Measurements from ENCODE around the gene PDXP. TPM values are rescaled to one million over a fixed set of nuclear protein-coding genes. Genes with fewer than 3 reads are reported as not detected.
"Not testable (repeated sequence)": the region's sequence is repeated elsewhere in the genome, so short reads cannot be mapped to it uniquely, and the experiment has no call there.

PDXP gene
- total and polyA plus RNA-seq, 2 donors = 3.2 to 15.1 TPM

DNA sequence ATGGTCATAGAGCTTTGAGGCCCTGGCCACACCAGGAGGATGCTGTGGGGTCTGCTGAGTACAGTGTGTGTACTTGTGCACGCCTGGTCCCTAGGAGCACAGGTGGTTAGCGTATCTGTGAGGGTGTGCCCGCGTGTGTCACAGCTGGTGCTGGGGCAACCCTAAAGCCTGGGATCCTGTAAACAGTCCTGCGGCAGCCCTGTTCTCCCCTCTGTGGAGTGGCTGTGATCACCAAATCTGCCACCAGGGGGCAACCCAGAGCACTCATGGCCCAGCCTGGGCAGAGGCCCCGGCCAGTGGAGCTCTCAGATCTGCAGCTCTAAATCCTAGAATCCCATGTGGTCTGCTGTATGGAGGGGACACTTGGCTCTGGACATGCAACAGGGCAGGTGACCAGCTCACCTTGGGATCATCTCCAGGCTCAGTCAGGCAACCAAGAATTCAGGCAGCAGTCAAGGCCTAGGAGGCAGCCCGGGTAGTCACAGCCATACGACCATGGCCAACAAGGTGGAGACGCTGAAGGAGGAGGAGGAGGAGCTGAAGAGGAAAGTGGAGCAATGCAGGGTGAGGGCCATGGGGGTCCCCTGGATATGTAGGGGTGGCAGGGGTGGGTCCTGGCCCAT, 15.2 kb upstream of the PDXP start:
- peak; percentile 48 for DNase-seq (ENCODE audit: extremely low spot score)
- Histone ChIP-seq H3K27ac (ENCODE audit: low read depth) (no peak overlapping the region), H3K36me3 (ENCODE audit: insufficient read depth) (no peaks in the 10 kb centered on the region), H3K4me1 (ENCODE audit: insufficient read depth) (no peaks in the 10 kb centered on the region), H3K4me3 (ENCODE audit: low read depth, low read length) (no peak overlapping the region)
- WGBS = 28% methylated on average over 9 of the region's 9 CpGs

- WGBS = 96% methylated on average over 9 of the region's 9 CpGs
- Histone ChIP-seq H3K4me1 (ENCODE audit: insufficient read depth) (no peaks in the 10 kb centered on the region), H3K27ac (ENCODE audit: low read depth) (no peak overlapping the region), H3K4me3 (ENCODE audit: low read depth, low read length) (no peak overlapping the region), H3K36me3 (ENCODE audit: insufficient read depth) (peaks cover 2% of the 10 kb centered on the region)
- DNase-seq (ENCODE audit: extremely low spot score) = no peak
Observed at GRCh38 chr22:37647317-37647716, 11.2 kb upstream of the PDXP start.

GRCh38 chr22:37647928-37648327, 10.6 kb upstream of the PDXP start:
- no peak overlapping the region for H3K27ac ChIP-seq (ENCODE audit: low read depth)
- H3K36me3 ChIP-seq (ENCODE audit: insufficient read depth) = peaks cover 2% of the 10 kb centered on the region
- H3K4me1 ChIP-seq (ENCODE audit: insufficient read depth) = no peaks in the 10 kb centered on the region
- no peak overlapping the region for H3K4me3 ChIP-seq (ENCODE audit: low read depth, low read length)
- DNase-seq (ENCODE audit: extremely low spot score) = no peak
- WGBS = 84% methylated on average over 9 of the region's 9 CpGs

DNA sequence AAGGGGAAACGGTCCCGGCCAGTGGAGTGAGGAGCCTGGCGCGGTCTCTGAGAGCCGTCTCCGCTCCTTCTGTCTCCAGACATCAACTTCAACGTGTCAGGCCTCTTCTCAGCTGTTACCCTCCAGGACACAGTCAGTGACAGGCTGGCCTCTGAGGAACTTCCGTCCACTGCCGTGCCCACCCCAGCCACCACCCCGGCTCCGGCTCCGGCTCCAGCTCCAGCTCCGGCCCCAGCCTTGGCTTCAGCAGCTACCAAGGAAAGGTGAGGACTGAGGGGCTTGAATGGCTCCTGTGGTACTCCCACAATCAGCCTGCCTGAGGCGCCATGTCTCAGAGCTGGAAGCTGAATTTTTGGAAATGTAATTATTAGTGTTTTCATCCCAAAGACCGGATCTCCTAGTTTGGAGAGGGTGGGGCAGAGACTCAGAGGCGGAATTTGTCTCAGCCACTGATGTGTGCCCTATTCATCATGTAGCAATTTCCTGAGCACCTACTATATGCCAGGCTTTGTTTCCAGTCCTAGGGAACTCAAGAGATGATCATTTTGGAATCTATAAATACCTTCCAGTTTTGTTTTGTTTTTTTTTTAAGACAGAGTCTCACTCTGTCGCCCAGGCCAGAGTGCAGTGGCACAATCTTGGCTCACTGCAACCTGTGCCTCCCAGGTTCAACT, 7.9 kb upstream of the PDXP start:
- Histone ChIP-seq H3K36me3 (ENCODE audit: insufficient read depth) (peaks cover 2% of the 10 kb centered on the region), H3K4me1 (ENCODE audit: insufficient read depth) (no peaks in the 10 kb centered on the region), H3K4me3 (ENCODE audit: low read depth, low read length) (no peak overlapping the region), H3K27ac (ENCODE audit: low read depth) (no peak overlapping the region)
- no peak for DNase-seq (ENCODE audit: extremely low spot score)
- WGBS = 96% methylated on average over 17 of the region's 17 CpGs

- H3K27ac ChIP-seq (ENCODE audit: low read depth) = no peak overlapping the region
- no peak overlapping the region for H3K4me3 ChIP-seq (ENCODE audit: low read depth, low read length)
- DNase-seq (ENCODE audit: extremely low spot score) = no peak
- peaks cover 2% of the 10 kb centered on the region for H3K36me3 ChIP-seq (ENCODE audit: insufficient read depth)
- no peaks in the 10 kb centered on the region for H3K4me1 ChIP-seq (ENCODE audit: insufficient read depth)
- 85% methylated on average over 14 of the region's 14 CpGs for whole genome bisulfite sequencing
Observed at GRCh38 chr22:37654563-37655251, 3.8 kb upstream of the PDXP start.

DNA sequence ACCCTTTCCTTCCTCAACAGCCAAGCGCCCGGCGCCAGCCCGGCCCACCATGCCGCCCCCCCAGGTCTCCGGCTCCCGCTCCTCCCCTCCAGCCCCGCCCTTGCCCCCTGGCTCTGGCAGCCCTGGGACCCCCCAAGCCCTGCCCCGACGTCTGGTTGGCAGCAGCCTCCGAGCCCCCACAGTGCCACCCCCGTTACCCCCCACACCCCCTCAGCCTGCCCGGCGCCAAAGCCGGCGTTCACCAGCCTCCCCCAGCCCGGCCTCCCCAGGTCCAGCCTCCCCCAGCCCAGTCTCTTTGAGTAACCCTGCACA, 3.3 kb upstream of the PDXP start:
- DNase-seq (ENCODE audit: extremely low spot score) = no peak
- H3K4me3 ChIP-seq (ENCODE audit: low read depth, low read length) = no peak overlapping the region
- H3K4me1 ChIP-seq (ENCODE audit: insufficient read depth) = no peaks in the 10 kb centered on the region
- 84% methylated on average over 17 of the region's 17 CpGs for WGBS
- H3K36me3 ChIP-seq (ENCODE audit: insufficient read depth) = peaks cover 2% of the 10 kb centered on the region
- no peak overlapping the region for H3K27ac ChIP-seq (ENCODE audit: low read depth)

- not testable (repeated sequence) for H3K4me1 ChIP-seq (ENCODE audit: insufficient read depth); H3K27ac ChIP-seq (ENCODE audit: low read depth); DNase-seq (ENCODE audit: extremely low spot score); H3K4me3 ChIP-seq (ENCODE audit: low read depth, low read length); H3K36me3 ChIP-seq (ENCODE audit: insufficient read depth)
- 95% methylated on average over 4 of the region's 4 CpGs for WGBS
Observed at GRCh38 chr22:37656583-37656982, 1.9 kb upstream of the PDXP start.

DNA sequence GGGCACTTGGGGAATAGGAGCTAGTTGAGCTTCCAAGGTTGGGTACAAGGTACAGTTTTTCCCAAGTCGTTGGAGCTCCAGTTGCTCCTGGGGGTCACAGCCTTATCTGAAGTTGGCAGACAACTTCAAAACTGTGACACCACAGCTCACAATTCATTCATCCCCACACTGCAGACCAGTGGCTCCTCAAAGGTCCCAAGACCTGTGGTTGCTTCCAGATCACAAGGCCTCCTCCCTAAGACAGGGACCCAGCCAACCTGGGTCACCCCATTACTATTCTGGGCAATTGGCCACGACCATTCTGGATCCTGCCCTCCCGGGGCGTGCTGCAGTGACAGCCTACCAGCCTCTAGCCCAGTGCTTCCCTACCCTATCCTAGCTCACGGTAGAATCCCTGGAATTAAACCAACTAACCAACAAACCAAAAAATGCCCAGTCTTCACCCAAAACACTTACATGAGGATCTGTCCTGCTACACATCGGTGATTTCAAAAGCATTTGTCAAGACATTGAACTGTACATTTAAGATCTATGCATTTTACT, 862 bp upstream of the PDXP start:
- Histone ChIP-seq H3K4me3 (ENCODE audit: low read depth, low read length) (peak overlapping the region; percentile 7), H3K4me1 (ENCODE audit: insufficient read depth) (no peaks in the 10 kb centered on the region), H3K27ac (ENCODE audit: low read depth) (no peak overlapping the region), H3K36me3 (ENCODE audit: insufficient read depth) (no peaks in the 10 kb centered on the region)
- WGBS = 11% methylated on average over 6 of the region's 6 CpGs
- DNase-seq (ENCODE audit: extremely low spot score) = no peak

GRCh38 chr22:37659066-37659896, 758 bp downstream of the PDXP start:
- DNase-seq (ENCODE audit: extremely low spot score) = no peak
- Histone ChIP-seq H3K36me3 (ENCODE audit: insufficient read depth) (no peaks in the 10 kb centered on the region), H3K27ac (ENCODE audit: low read depth) (no peak overlapping the region), H3K4me1 (ENCODE audit: insufficient read depth) (no peaks in the 10 kb centered on the region), H3K4me3 (ENCODE audit: low read depth, low read length) (peak overlapping the region; percentile 78)
- 3% methylated on average over 68 of the region's 68 CpGs for WGBS

DNA sequence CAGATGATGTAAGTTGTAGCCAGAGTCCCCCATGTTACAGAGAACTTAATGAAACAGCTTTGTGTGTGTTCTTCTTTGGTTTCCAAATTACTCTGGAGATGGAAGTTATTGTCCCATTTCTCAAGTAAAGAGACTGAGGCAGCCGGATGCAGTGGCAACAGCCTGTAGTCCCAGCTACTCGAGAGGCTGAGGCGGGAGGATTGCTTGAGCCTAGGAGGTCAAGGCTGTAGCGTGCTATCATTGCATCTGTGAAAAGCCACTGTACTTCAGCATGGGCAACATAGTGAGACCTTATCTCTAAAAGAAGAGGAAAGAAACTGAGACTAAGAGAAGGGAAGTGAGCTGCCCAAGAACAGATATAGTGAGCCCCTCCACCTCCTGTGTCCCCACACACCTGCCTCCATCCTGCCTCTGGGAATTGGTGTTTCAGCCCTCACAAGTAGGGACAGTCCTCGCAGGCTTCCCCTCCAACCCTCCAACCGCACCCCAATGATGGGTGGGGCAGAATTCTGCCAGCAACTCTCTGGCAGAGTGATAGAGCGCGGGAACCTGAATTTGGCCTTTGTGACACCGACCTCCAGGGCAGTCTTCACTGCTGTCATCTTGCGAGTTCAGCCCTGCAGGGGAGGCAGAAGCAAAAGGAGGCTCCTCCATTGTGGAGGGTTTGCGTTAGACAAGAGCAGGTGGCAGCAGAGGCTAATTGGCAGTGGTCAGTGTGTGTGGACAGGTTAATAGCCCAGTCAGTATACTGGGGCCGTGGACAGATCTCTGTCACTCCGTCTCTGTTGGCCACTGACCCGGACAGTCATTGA, 1.6 kb downstream of the PDXP start:
- no peak overlapping the region for H3K4me3 ChIP-seq (ENCODE audit: low read depth, low read length)
- no peak for DNase-seq (ENCODE audit: extremely low spot score)
- no peaks in the 10 kb centered on the region for H3K4me1 ChIP-seq (ENCODE audit: insufficient read depth)
- no peaks in the 10 kb centered on the region for H3K36me3 ChIP-seq (ENCODE audit: insufficient read depth)
- WGBS = 74% methylated on average over 14 of the region's 14 CpGs
- H3K27ac ChIP-seq (ENCODE audit: low read depth) = no peak overlapping the region

GRCh38 chr22:37660709-37661045, 2.2 kb downstream of the PDXP start:
- 69% methylated on average over 2 of the region's 2 CpGs for WGBS
- DNase-seq (ENCODE audit: extremely low spot score) = no peak
- Histone ChIP-seq H3K27ac (ENCODE audit: low read depth) (no peak overlapping the region), H3K36me3 (ENCODE audit: insufficient read depth) (no peaks in the 10 kb centered on the region), H3K4me3 (ENCODE audit: low read depth, low read length) (no peak overlapping the region), H3K4me1 (ENCODE audit: insufficient read depth) (no peaks in the 10 kb centered on the region)

DNA sequence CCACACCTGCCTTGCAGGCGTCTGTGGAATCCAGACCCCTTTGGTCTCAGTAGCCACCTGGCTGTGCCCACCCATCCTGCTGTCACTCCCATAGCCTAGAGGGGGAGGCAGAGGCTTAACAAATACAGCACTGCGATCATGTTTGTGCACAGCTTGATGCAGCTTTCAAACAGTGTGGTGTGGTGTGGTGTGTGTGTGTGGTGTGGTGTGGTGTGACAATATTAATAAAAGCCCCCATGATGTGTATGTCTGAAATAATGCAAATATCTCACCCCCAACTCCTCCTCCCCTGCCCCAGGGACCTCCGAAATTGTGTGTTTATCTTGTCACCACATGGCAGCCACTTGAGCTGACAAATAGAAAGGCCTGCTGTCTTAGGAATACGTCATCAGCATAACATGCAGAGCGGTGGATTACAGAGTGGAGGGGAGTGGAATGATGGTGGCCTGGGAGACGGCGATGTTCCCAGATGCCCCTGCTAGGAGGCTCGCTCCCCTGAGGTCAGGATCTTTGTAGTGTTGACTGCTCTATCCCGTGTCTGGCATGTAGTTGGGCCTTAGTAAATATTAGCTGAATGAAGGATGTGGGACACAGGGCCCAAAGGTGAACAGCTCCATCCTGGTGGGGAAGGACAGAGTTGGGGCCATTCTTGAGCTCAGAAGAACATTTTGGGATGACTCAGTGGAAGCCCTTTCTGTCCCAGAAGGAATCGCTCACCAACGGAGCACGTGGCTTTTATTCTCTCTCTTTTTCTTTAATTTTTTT, 2.8 kb downstream of the PDXP start:
- peak overlapping the region; percentile 55 for H3K27ac ChIP-seq (ENCODE audit: low read depth)
- H3K36me3 ChIP-seq (ENCODE audit: insufficient read depth) = no peaks in the 10 kb centered on the region
- no peaks in the 10 kb centered on the region for H3K4me1 ChIP-seq (ENCODE audit: insufficient read depth)
- DNase-seq (ENCODE audit: extremely low spot score) = no peak
- WGBS = 27% methylated on average over 12 of the region's 12 CpGs
- H3K4me3 ChIP-seq (ENCODE audit: low read depth, low read length) = no peak overlapping the region
